SK-N-DZ (cell line): ENCODE data around the gene VEGFC.

Experiments
- DNase-seq: peaks from one replicate; pipeline ENCODE4 v3.0.0-alpha.2; 2015; ENCODE audit warnings: low spot score

Gene VEGFC

GRCh38 chr4:176799653-176800052, 6.9 kb upstream of the VEGFC start:
- DNase-seq = no peak

DNA sequence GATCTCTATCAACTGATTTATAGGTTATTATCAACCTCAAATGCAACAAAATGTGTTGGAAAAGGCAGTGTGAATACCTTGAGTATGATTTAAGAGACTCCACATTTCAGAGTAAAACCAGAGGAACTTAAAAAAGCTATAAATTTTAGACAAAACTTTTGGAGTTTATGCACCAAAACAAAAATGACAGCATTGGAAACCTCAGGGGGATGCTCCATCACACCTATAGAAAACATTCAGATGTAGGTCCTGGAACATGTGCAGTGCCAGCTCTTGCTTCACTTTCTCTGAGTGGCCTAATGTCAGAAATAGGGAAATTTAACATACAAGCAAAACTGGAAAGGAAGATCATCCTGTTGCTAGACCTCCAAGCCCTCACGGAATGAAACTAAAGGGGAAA, 5.8 kb upstream of the VEGFC start:
- no peak for DNase-seq

DNA sequence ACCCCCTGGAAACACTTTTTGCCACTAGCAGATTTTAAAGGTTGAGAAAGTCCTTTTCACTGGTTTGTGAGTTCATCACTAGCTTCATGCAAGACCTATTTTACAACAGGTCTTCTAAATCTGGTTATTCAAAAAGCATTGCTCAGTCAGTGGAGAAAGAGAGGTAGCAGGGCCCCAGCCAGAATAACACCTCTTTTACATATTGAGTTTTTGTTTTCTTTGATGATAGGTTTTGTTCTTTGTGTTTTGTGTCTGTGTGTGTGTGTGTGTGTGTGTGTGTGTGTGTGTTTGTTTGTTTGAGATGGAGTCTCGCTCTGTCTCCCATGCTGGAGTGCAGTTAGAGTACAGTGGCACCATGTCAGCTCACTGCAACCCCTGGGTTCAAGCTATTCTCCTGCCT, 2.7 kb upstream of the VEGFC start:
- DNase-seq = no peak

DNA sequence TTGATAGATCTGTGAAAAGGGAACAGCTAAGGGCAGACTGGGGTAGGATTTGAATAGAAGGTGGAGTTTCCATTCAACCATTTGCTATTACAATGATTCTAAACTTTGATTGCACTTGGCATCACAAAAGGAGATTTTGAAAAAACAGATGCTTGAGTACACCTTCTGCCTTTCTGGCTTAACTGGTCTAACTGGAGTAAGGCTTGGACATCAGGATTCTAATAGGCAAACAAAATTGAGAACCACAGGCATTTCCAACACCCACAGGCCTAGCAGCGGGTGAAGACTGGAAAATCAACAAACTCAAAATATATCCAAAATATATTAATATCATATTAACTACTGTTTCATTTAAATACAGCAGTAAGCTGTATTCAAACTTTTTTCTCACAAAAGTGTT, 1.9 kb upstream of the VEGFC start:
- no peak for DNase-seq

DNA sequence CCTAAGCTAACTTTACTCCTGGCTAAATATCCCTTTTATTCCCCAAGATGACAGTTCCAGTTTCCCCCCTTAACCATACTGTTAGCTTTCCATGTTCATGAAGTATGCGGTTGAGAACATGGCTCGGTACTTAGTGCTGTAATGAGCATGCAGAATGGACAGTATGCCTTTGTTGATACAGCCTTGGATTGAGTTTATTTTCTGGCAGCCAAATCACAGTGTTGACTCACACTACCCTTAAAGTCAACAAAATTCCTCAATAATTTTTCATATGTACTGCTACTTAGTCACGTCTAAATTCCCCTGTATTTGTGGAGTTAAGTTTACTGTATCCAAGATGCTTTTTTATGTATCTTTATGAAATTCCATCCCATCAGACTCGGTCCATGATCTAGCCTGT, 1.4 kb upstream of the VEGFC start:
- DNase-seq = no peak

DNA sequence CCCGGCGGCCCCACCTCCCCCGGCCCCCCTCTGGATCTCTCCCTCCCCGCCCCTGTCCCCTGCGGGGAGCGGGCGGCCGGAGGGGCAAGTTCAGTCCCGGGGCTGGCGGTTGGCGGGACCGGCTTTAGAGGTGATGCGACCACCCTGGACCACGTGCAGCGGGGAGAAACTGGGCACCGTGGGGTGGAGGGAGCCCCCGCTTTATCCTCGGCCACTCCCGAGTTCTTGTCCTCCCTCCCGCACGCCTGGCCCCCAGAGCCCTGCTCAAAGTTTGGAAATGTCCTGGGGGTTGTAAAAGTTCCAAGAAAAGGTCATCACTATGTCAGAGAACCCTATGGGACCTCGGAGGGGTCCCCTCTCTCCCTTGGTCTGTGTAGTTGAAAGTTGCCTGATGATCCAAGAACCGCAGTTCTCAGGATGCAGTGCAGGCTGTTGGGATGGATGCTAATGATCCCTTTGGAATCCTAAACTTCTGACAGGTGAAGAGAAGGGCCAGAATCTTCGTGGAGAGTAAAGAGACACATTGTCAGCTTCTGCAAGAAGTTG, 411 bp upstream of the VEGFC start:
- DNase-seq = no peak

- no peak for DNase-seq
These were observed 964 bp downstream of the VEGFC start for GRCh38 chr4:176791591-176792325.

- no peak for DNase-seq
These were observed 2.3 kb downstream of the VEGFC start for GRCh38 chr4:176790398-176790797.

DNA sequence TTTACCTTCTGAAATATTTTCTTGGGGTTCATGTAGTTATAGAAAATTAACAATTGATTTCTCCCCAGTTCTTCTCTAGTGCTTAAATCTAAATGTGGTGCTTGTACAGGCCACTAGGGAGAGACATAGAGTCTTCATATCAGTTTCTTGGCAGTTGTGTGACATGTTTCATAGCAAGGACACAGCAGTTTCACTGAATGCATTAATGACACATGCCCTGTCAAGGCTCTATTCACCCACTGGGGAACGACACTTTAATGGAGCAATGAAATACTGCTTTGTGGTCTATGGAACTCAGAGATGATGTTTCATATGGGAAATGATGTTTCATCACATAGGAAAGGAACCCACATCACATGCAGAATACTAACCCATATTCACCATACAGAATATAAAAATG, 2.8 kb downstream of the VEGFC start:
- DNase-seq = peak; percentile 48

GRCh38 chr4:176788971-176789370, 3.8 kb downstream of the VEGFC start:
- no peak for DNase-seq

GRCh38 chr4:176788248-176788647, 4.5 kb downstream of the VEGFC start:
- DNase-seq = no peak

DNA sequence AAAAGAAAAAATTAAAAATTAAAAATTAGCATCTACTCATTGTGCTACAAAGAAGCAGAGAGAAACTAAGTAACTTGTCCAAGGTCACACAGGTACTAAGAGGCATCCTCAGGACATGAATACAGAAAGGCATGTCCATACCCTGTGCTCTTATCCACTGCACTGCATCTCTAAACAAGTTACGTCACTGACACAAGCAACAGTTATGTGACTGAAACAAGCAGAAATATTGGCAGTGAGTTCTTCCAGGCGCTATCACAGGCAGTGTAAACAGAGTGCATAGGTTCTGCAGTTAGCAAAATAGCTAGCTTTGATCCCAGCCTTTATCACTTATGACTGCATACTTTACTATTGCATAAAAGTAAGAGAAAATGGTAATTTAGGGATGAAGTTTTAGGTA, 7.9 kb downstream of the VEGFC start:
- no peak for DNase-seq

DNA sequence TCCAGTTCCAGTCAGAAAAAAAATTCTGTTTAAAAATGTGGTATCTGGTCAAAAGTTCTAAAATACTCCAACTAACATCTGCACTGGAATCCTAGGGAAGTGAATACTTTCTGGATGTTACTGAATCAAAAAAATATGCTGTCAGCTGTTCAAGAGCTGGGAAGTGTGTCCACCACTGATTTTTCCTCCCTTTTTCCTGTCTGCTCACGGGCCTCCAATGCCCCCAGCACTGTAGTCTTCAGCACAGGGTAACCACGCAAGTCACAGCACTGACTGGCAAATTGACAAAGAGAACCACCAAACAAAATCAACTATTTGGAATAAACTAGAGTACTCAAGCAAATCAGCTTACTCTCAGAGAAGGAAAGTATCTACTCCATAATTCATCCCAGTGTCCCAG, 9.9 kb downstream of the VEGFC start:
- DNase-seq = no peak

- no peak for DNase-seq
These were observed 10.5 kb downstream of the VEGFC start for GRCh38 chr4:176782191-176782590.

DNA sequence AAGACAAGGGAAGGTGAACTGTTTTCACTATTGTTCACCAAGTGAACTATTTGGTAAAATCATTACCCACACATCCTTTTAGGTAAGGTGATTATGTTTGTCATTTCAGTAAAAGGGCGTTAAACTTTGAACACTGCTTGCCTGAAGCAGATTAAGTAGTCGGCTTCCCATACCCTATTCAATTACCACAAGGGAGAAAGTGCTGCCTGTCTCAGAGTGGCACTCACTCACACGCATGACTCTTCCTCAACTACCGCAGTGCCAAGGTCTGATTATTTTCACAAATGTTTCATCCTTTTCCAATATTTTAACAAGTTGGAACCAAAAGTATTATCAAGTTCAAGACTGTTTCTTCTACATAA, 11.0 kb downstream of the VEGFC start:
- DNase-seq = no peak

GRCh38 chr4:176780995-176781738, 11.6 kb downstream of the VEGFC start:
- no peak for DNase-seq

GRCh38 chr4:176779421-176779820, 13.3 kb downstream of the VEGFC start:
- no peak for DNase-seq

- no peak for DNase-seq
These were observed 14.2 kb downstream of the VEGFC start for GRCh38 chr4:176778491-176778890.

DNA sequence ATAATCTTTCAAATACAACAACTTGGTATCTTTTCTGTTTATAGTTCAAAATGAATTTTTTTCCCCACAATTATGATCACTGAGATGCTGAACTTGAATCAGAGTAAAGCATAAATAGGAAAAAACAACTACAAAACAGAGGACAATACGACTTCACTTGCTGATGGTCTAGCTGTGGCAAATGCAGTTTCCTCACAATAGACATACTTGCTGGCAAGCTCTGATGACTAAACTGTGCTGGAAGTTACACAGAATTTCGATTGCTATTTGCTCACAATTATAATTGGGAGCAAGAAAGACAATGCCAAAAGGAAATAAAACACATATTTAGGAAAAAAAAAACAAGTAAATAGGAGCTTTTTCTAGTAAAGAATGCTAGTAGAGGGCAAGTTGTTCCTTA, 14.7 kb downstream of the VEGFC start:
- no peak for DNase-seq

- no peak for DNase-seq
These were observed 17.4 kb downstream of the VEGFC start for GRCh38 chr4:176775338-176775737.

- DNase-seq = no peak
These were observed 17.9 kb downstream of the VEGFC start for GRCh38 chr4:176774852-176775251.

- DNase-seq = no peak
These were observed 23.2 kb downstream of the VEGFC start for GRCh38 chr4:176769514-176769913.

DNA sequence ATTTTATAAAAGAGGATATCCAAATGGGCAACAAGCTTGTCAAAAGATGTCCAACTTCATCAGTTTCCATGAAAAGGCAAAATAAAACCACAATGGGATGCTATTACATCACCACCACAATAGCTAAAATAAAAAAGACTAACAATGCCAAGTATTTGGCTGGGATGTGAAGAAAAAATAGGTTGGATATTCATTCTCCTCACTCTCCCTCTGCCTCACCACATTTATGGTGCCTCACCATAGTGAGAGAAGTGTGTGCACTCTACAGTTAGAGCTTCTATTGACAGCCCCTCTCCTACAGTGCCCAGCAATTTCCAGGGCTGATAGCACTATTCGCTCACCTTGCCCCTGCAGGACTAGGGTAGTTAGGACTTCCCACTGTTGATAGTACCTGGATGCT, 25.5 kb downstream of the VEGFC start:
- DNase-seq = no peak
